Ureter (tissue), 1 donor: ENCODE results near the gene FOXK1. TPM values are rescaled to one million over a fixed set of nuclear protein-coding genes. Genes with fewer than 3 reads are reported as not detected.

Source experiments
- DNase-seq: peaks from one replicate; pipeline ENCODE4 v3.0.0-alpha.2; 2020; ENCODE audit warnings: low spot score
- total RNA-seq: library from RNA; stranded (reverse); gene quantifications from one replicate; pipeline ENCODE4 v1.2.4, GENCODE V29; 2023
- donor health status: DM: yes; HTN: yes; CAD: no.

Gene FOXK1
- total RNA-seq, 1 donor from 2014 or later = 40.4 TPM

GRCh38 chr7:4698707-4699275 lies 16.7 kb downstream of the FOXK1 start:
- DNase-seq = no peak

- DNase-seq = no peak
Observed at GRCh38 chr7:4699841-4700240, 17.7 kb downstream of the FOXK1 start.

GRCh38 chr7:4700577-4701235 lies 18.6 kb downstream of the FOXK1 start:
- DNase-seq = no peak

GRCh38 chr7:4702961-4703512 lies 20.9 kb downstream of the FOXK1 start:
- DNase-seq = no peak

DNA sequence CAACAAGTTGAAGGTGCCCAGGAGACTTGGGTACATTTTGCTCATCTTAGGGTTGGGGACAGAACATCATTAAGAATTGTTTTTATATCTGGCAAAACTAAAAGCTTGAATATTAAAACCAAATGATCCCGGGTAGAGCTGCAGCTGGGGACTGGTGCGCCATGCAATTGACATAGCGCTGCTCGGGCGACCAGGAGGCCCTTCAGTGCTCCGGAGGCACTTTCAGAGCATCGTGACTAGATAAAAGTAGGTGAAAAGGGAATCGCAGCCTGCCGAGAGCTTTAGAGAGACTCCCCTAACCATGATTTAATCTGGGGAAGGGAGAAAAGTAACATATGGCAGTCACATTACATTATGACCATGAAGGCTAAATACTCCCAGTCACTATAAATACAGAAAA lies 21.4 kb downstream of the FOXK1 start:
- no peak for DNase-seq

DNA sequence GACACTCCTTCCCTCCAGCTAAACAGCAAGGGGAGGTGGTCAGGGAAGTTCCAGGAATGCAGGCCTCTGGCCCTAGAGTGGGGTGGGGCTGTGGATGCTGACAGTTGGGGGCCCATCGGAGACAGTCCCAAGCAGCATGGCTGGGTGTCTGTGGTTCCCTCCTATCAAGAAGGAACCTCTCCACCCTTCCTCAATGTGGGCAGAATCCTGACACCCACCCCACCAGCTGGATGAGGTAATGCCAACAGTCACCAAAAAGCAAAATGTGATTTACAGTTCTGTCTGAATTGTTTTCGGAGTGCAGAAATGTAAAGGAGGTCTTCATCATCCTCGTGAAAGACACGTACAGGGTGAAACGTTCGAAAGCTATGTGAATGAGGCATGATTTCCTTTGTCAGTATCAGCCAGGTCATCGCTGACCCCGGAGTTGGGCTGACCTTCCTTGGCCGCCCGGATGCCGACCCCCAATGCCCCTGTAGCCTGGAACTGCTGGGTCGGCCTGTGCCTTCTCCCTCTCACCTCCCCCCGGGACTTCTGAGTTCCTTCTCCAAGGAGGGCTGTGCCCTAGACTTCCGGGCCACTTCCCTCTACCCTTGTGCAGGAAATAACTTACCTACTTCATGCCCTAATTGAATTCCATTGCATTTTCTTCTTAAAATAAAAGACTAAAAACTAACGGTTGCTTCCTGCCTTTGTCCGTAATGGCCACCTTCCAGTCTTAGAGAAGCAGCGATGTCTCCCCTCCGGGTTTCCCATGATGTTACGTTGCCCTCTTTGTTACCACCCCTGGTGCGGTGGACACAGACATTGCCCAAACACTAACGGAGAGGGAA lies 24.5 kb downstream of the FOXK1 start:
- no peak for DNase-seq

DNA sequence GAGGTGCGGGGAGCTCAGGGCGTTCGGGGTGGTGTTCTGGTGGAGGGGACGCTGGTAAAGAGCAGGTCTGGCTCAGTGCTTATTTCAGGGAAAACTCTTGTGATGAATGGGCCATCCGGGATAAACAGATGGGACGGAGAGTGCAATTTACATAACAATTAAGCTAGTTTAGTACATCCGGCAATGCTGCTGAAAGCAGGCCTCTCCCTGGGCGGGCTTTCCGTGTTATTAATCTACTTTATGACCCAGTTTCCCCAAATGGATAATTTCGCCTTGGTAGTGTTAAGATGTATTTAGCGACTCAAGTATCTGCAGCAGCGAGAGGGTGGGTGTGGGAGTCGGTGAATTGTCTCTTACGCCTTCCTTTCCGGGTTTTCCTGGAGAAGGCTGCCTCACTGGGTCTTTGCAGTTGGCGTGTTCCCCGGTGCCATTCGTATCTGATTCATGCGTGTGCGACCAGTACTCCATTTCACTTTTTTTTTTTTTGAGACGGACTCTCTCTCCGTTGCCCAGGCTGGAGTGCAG lies 25.2 kb downstream of the FOXK1 start:
- DNase-seq = no peak

GRCh38 chr7:4707980-4708411 lies 25.9 kb downstream of the FOXK1 start:
- no peak for DNase-seq

DNA sequence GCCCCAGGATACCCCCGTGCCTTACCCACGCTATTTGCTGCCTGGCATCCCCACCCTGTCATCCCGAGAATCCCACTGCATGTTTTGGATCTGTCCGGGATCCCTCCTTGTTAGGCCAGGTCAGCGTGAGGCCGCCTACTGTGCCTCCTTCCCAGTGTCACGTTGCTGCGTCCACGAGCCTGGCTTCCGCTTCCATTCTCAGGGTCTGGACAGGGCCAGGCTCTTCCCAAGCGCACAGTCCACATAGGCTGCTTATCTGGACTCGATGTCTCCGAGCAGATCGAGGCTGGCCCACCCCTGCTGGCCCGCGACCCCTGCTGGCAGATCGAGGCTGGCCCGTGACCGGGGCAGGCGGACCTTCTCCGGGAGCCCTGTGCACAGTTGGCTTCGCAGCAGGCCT lies 27.1 kb downstream of the FOXK1 start:
- no peak for DNase-seq

- DNase-seq = no peak
Observed at GRCh38 chr7:4711093-4711492, 29.0 kb downstream of the FOXK1 start.

DNA sequence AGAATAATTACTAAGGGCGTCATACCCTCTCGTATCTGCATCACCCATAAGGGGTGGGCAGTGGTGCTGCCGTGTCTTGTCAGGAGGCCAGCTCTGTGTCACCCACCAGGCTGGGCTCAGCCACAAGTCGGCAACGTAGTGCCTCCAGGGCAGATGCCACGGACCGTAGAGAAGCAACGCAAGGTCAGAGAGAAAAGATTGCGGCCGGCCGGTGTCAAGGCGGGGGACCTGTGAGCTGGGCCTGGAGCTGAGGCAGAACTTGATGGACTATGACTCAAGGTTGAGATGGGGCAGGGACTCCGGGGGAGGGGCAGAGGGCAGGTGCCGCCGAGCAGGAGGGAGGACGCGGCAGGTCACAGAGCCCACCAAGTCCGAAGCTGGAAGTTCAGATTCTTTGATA lies 29.5 kb downstream of the FOXK1 start:
- no peak for DNase-seq

GRCh38 chr7:4712281-4713182 lies 30.4 kb downstream of the FOXK1 start:
- DNase-seq = no peak

GRCh38 chr7:4713183-4713784 lies 31.2 kb downstream of the FOXK1 start:
- no peak for DNase-seq

DNA sequence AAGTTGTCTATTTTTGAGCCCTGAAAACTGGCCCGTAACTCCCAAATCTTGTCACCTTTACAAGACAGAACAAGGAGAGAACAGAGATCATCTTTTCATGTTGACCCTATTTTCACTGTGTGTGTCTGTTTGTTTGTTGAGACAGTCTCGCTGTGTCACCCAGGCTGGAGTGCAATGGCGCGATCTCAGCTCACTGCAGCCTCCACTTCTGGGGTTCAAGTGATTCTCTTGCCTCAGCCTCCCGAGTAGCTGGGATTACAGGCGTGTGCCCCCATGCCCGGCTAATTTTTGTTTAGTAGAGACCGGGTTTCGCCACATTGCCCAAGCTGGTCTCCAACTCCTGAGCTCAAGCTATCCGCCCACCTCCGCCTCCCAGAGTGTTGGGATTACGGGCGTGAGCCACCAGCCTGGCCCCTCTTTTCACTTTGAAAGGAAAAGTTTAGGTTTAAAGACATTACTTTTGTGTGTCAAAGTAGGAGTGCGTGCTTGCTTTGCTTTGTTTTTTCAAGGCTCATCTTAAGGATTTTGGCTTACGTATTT lies 32.1 kb downstream of the FOXK1 start:
- DNase-seq = no peak

GRCh38 chr7:4714767-4715409 lies 32.8 kb downstream of the FOXK1 start:
- DNase-seq = no peak

- no peak for DNase-seq
Observed at GRCh38 chr7:4715410-4715776, 33.3 kb downstream of the FOXK1 start.

DNA sequence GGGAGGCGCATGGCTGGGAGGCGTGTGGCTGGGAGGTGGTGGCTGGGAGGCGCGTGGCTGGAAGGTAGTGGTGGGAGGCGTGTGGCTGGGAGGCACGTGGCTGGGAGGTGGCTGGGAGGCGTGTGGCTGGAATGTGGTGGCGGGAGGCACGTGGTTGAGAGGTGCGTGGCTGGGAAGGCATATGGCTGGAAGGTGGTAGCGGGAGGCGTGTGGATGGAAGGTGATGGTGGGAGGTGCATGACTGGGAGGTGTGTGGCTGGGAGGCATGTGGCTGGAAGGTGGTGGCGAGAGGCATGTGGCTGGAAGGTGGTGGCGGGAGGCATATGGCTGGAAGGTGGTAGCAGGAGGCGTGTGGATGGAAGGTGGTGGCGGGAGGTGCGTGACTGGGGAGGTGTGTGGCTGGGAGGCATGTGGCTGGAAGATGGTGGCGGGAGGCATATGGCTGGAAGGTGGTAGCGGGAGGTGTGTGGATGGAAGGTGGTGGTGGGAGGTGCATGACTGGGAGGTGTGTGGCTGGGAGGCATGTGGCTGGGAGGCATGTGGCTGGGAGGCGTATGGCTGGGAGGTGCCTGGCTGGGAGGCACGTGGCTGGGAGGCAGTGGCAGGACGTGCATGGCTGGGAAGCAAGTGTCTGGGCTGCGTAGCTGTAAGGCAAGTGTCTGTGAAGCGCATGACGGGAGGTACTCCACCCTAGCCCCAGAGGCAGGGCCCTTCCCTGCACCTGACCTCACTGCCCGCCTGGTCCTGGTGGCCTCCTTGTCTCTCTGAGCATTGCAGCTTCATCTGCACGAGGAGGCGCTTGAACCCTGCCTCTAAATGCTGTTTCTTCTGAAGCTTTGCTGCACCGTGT lies 35.1 kb downstream of the FOXK1 start:
- DNase-seq = no peak

DNA sequence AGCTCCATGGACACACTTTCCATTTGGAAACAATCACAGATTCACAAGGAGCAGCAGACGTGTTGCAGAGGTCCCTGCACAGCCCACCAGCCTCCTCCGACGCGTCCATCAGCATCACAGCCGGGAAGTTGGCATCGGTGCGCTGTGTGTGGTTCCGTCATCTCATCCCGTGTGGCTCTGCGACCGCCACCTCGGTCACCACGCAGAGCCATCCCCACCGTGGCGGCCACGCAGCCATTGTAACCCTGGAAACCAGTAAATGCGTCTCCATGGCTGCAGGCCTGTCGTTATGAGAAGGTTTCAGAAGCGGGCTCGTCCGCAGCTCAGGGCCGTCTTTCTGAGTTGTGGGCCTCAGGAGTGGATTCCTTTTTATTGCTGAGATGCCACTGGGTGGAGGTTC lies 36.0 kb downstream of the FOXK1 start:
- no peak for DNase-seq

DNA sequence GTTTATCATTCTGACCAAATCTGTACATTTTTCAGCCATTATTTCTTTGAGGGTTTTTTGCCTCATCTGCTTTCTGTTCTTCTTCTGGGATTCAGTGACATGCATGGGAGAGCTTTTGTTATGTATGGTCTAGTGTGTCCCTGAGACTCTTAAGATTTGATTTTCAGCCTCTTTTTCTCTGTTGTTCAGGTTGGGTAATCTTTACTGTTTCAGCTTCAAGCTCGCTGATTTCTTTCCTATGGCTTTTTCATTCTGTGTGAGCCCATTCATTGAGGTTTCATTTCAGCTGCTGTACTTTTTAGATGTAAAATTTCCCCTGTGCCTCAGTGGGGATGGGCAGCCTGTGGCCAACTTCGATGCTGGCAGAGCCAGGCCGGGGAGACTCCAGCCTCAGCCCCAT lies 38.1 kb downstream of the FOXK1 start:
- no peak for DNase-seq
